NT2/D1 (cell line): ENCODE data around the gene SLC39A11.

Source experiments
- SUZ12 ChIP-seq: IDR thresholded peaks from 2 replicates; pipeline ENCODE4 v1.6.1; 2011; ENCODE audit not compliant: insufficient read length, insufficient read depth; ENCODE audit errors: extremely low read depth
- YY1 ChIP-seq: IDR thresholded peaks from 2 replicates; pipeline ENCODE4 v1.6.1; 2011; ENCODE audit not compliant: insufficient read length, insufficient read depth
- ZNF274 ChIP-seq: IDR thresholded peaks from 2 replicates; pipeline ENCODE4 v1.6.1; 2011; ENCODE audit warnings: mild to moderate bottlenecking, low read depth, low read length

- TF ChIP-seq SUZ12 (no peak), YY1 (no peak), ZNF274 (no peak)
Measured at GRCh38 chr17:72702998-72703397, 389.5 kb downstream of the SLC39A11 start.
